ENCODE measurements around the gene VSTM4.

VSTM4 gene

GRCh38 chr10:49091450-49092210 is 23.7 kb downstream of the VSTM4 start:
- no peak for DNase-seq (ENCODE audit: low read depth)

DNA sequence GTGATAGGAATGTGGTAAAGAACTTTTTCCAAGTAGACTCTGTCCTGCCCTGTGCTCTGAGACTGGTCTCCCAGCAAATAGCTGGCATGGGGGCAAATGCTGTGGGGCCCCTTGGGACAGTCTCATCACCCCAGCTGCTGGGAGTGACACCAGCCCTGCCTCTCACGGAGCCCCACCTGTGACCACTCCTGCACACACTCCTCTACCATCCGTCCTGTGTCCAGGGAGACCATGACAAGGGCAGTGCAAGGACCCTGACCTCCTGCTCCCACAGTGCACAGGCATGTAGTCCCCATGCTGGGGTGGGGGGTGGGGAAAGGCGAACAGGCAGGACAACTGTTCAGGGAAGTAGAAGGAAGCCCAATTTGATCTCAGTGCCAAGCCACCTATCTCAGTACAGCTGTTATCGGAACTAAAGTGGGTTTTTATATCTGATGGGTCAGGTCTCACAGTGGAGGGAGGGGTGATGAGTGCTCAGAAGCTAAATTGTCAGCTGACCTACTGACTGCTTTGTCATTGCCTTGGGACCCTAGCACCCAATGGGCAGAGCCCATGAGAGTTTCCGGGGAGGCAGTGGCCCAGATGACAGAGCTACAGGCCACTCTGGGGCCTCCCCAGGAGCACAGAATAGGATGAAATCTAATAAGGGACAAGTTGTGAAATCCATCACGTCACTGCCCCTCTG is 24.5 kb downstream of the VSTM4 start:
- DNase-seq (ENCODE audit: low read depth) = no peak

GRCh38 chr10:49090189-49090575 is 25.1 kb downstream of the VSTM4 start:
- no peak for DNase-seq (ENCODE audit: low read depth)

- no peak for DNase-seq (ENCODE audit: low read depth)
Observed at GRCh38 chr10:49089557-49090188, 25.6 kb downstream of the VSTM4 start.

- no peak for DNase-seq (ENCODE audit: low read depth)
Observed at GRCh38 chr10:49089152-49089551, 26.2 kb downstream of the VSTM4 start.

GRCh38 chr10:49086889-49087288 is 28.4 kb downstream of the VSTM4 start:
- DNase-seq (ENCODE audit: low read depth) = no peak

GRCh38 chr10:49083261-49083660 is 32.1 kb downstream of the VSTM4 start:
- DNase-seq (ENCODE audit: low read depth) = no peak

GRCh38 chr10:49082766-49083165 is 32.6 kb downstream of the VSTM4 start:
- DNase-seq (ENCODE audit: low read depth) = no peak

DNA sequence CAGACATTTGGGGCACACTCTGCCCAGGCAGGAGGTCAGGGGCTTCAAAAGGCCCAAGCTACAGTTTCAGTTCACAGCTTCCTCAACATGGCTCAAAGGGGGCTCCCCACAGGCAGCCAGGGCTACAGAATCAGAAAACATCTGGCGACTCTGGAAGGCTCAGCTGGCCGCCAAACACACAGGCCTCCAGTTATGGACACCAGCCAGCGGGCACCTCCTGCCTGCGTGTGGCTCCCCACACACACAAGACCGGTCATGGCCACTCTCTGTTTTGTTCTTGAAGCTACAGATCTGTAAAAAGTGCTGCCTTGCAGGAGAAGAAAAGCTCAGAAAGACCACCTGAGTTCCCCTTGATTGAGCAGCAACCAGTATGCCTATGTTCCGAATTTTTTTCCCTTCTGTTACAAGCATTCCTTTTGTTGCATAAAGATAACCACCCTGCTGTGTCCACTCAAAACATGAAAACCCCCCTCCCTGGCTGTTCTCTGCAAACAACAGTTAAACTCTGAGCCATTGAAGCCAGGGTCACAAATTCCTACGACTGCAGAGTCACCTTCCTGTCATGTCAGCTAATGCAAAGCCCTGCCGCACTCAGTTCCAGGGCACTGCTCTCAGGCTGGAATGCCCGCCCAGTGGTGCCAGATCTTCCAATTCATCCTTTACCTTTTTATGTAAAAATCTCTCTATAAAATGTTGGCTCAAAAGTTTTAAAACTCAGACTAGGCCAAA is 33.6 kb downstream of the VSTM4 start:
- no peak for DNase-seq (ENCODE audit: low read depth)

GRCh38 chr10:49080965-49081364 is 34.4 kb downstream of the VSTM4 start:
- no peak for DNase-seq (ENCODE audit: low read depth)

- DNase-seq (ENCODE audit: low read depth) = no peak
Observed at GRCh38 chr10:49080071-49080470, 35.3 kb downstream of the VSTM4 start.

DNA sequence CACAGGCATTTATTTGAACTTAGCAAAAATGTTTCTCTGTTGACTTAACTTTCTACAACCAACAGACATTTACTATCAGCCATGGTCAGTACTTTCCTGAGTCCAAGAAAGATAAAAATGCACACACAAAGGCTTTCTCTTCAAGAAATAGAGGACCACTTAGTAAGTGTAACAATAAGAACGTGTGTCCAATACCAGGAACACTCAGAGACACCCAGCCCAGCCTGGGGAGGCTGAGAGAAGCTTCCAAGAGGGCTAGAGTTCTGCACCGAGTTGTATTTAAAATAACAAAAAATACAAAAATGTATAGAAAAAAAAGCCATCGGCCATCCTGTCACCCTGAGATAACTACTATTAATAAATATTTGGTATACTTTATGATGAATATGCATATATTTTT is 35.8 kb downstream of the VSTM4 start:
- no peak for DNase-seq (ENCODE audit: low read depth)

DNA sequence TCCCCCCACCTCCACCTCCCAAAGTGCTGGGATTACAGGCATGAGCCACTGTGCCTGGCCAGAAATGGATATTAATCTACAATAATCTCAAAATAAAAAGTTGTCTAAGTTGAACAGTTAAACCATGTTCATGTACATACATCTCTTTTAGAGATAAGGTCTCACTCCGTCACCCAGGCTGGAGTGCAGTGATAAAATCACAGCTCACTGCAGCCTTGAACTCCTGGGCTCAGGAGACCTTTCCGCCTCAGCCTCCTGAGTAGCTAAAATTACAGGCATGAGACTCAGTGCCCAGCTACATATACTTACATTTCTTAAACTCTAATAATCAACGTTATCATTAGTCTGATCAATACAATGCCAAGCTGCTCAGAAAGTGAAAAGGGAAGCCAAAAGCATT is 36.2 kb downstream of the VSTM4 start:
- no peak for DNase-seq (ENCODE audit: low read depth)

- DNase-seq (ENCODE audit: low read depth) = no peak
Observed at GRCh38 chr10:49078433-49078832, 36.9 kb downstream of the VSTM4 start.

DNA sequence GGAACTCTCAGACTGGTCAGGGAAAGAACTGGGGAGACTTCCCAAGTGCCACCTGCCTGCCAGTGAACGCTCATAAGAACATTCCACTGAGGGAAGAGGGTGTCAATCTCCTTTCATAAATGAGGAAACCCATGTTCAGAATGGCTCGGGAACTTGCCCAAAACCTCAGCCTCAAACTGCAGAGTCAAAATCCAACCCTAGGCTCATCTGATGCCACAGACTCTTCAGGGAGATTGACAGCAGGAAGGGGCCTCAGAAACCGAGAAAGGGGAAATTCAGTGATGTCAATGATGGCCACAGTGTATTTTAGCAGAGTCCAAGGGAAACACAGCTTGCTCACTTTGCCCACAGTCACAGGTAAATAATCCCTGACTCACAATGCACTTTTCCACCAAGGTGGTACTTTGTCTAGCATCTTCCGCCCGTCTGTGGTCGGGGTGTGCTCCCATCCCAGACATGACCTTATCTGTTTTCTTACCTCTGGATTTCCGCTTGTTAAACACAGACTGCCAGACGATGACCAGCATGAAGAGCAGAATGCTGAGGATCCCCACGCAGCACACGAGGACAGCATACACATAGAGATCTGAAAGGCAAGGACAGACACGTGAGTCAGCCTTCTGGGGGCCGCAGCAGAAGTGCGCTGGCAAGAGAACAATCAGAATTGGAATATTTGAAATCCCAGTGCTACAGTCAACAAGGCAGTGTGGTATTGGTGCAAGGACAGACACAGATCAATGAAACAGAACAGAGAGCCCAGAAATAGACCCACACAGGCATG is 38.4 kb downstream of the VSTM4 start:
- no peak for DNase-seq (ENCODE audit: low read depth)

DNA sequence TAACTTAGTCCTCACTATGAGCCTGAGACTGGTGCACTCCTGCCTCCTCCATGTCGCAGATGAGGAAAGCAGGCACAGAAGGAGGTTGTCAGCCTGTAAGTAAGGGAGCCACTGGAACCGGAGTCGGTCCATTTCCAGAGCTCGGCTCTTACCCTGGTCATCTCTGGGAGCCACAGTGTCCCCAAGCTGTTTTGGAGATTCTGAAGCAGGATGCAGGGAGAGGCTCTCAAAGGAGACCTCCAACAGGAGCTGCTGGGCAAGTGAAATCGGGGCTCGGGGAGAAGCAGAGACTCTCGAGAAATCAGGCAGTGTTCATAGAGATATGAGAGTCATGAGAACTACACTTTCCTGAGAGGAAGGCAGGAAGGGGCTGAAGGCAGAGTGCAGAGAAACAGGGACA is 39.0 kb downstream of the VSTM4 start:
- DNase-seq (ENCODE audit: low read depth) = no peak

GRCh38 chr10:49075743-49076142 is 39.6 kb downstream of the VSTM4 start:
- no peak for DNase-seq (ENCODE audit: low read depth)

DNA sequence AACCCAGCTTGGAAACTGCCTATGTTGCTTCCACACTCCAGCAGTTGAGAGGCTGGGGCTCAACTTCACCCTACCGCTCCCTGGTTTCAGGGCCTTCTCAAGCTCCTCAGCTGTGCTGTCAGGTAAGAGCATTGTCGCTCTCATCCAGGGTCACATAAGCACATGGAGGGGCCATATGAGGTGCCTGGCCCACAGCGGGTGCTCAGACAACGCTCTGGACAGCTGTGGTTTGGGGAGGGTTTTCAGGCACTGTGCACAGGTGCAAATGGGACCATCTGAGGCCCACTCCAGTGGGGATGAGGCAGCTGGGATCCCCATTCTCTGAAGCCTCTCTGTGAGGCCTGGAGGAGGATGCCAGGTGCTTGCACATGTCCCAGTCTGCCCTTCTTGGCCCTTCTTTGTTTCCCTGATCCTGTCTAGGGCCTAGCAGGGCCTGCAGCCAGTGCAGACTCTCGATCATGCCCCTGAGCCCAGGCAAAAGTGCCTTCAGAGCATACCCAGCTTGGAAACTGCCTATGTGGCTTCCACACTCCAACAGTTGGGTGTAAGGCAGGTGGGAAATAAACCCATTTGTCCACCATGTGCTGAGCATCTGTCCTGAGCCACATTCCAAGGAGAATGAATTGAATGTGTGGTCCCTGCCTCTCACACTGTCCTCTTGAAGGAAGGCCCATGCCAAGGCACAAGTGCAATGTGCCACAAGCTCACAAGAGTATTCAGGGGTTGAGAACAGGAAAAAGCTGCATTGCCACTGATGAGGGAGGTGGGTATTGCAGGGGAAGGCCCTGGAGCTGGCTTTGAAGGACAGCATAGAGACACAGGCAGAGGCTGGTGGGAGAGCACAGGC is 40.3 kb downstream of the VSTM4 start:
- DNase-seq (ENCODE audit: low read depth) = no peak

GRCh38 chr10:49072166-49072885 is 43.0 kb downstream of the VSTM4 start:
- DNase-seq (ENCODE audit: low read depth) = no peak

DNA sequence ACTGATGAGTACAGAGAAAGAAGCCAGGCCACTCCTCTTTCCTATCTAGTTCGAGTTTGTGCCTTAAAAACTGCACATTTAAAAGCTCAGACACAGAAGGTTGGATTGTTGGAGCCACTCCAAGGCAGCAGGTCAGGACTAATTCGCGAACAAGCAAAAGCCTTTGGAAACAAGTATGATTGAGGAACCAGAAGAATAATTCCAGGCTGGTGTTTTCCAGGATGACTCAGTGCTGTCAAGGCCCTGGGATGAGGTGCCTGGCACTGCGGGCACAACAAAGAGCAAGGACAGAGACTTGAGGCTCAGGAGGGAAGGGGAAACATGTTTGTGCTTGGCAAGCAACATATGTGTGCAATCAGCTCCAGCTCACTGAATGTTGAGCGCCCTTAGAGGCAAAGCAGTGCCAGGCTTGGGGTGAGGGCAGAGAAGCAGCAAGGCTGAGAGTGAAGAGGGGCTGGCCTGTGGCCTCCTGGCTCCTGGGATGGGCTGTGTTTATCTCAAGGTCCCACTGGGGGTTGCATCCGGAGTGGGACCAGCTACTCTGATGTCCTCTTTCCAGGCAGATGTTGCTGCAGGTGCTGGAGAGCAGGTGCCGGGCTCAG is 44.1 kb downstream of the VSTM4 start:
- DNase-seq (ENCODE audit: low read depth) = no peak
